GM10847 (cell line): ENCODE results near the gene ERBB2.

ENCODE experiments used
- POLR2A ChIP-seq: IDR thresholded peaks from 2 replicates; pipeline ENCODE4 v1.6.1; 2011; ENCODE audit not compliant: insufficient read length; ENCODE audit errors: extremely low read depth

The ERBB2 gene

DNA sequence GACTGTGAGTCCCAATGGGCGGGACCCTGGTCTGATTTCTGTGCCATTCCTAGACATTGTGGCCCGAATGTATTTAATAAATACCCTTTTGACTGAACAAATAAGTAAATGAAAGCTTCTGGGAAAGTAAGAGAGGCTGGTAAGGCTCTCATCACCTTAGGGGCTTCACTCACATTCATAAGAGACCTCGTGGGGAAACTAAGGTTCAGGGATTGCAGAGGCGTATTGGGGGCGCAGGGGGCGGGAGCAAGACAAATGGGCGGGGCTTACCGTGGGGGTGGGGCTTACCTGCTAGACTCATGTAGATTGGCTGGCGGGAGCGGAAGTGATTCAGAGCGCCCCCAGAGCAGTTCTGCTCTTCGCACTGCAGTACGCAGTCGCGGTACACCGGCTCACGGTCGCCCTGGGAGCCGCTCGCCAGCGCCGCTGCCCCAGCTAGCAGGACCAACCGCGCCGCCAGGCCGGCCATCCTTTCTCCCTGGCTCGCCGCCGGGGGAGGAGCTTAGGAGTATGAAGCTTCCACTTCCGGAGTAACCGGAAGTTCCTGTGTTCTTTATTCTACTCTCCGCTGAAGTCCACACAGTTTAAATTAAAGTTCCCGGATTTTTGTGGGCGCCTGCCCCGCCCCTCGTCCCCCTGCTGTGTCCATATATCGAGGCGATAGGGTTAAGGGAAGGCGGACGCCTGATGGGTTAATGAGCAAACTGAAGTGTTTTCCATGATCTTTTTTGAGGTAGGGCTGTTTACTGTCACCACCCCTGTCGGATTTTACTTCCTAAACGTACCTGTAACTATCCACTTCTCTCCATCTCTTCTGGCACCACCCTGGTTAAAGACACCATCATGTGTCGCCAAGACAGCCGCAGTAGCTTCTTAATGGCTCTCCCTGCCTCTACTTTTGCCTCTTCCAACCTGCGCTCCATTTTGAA is 12.1 kb upstream of the ERBB2 start, which contains the start of gene PGAP3:
TSS of gene PGAP3 (minus strand) at position 512 of the 929 bp plus-strand sequence. CDS start at position 469, 43 bp downstream.
- peak; percentile 65 for TF ChIP-seq POLR2A

DNA sequence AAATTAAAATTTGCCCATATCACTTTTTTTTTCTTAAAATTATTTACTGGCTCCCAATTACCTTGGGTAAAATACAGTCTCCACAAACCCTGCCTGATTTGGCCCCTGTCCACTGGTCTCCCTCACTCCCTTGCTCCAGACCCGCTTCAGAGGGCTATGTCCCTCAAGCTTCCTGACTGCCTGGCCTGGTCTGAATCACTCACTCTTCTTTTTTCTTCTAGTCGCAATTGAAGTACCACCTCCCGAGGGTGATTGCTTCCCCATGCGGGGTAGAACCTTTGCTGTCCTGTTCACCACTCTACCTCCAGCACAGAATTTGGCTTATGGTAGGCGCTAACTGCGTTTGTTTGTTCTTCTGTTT is 11.4 kb upstream of the ERBB2 start:
- no peak for TF ChIP-seq POLR2A

DNA sequence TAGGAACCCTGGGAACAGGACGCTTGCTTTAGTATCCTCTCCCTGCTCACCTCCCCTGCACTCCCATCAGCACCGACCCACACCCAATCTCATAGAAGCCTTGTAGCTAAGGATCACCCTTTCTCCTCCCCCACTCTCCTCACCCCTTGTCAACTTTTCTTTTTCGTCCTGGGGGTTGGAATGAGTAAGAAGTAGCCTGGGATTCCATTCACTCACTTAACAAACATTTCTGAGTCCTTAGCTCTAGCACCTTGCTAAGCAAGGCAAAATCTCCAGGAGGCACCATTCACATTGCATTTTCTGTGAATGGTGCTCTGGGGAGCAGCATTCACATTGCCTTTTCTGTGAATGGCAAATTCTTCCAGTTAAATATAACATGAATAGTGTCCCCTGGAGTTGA is 10.9 kb upstream of the ERBB2 start:
- no peak for TF ChIP-seq POLR2A

DNA sequence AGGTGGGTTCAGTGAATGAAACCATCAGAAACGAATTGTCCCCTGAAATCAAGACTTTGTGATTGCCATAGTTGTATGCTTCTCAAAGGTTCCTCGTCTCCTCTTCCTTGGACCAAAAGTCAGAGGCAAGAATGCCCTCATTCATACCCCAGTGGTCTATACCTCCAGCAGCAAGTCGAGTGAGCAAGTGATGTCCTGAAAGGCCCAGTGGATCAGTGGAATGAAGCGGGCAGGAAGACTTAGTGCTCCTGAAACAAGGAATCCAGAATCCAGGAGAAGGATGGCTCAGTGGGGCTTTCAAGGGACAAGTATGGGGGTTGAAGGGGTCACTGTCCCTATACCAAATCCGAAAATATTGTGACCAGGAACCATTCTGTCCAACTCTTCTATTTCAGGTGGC is 5.3 kb upstream of the ERBB2 start:
- no peak for TF ChIP-seq POLR2A

DNA sequence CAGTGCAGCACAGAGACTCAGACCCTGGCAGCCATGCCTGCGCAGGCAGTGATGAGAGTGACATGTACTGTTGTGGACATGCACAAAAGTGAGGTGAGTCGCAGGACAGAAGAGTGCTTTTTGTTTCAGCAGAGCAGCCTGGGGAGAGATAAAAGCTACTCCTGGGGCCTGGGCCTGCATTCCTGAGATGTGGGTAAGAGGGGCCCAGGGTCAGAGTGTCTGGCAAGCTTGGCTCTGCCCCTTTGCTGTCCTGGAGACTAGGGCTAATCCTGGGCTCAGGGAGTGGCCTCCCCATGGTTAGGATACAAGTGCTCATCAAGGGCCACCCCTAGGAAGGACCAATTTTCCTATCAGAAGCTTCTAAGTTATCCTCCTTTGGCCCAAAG is 4.8 kb upstream of the ERBB2 start:
- no peak for TF ChIP-seq POLR2A

DNA sequence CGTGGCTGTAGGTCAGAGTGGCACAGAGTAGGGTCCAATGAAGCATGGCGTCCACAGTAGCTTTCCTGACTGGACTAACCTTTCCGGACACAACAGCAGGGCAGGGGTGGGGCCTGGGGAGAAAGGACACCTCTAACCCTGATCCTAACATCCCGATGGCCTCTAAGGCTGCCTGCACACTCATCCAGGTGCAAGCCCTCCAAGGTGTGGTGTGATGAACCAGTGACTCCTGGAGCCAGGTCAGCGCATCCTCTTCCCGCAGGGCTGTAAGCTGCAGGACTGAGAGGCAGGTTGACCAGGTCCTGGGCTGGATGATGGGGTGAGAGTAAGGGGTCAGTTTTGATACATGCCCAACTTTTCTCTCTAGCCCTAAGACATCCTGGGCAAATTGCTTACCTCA is 3.1 kb upstream of the ERBB2 start:
- TF ChIP-seq POLR2A = no peak

DNA sequence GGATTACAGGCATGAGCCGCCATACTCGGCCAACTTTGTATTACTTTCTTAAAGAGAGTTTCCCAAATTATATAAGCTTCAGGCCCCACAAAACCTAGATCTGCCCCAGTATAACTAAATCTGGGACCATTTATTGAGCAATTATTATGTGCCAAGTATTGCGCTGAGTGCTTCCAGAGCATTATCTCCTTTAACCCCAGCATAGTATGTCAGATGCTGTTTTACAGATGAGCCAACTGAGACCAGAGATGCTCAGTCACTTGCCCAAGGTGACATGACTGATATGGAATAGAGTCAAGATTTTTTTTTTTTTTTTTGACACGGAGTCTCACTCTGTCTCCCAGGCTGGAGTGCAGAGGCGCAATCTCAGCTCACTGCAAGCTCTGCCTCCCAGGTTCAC is 1.9 kb upstream of the ERBB2 start:
- TF ChIP-seq POLR2A = no peak

DNA sequence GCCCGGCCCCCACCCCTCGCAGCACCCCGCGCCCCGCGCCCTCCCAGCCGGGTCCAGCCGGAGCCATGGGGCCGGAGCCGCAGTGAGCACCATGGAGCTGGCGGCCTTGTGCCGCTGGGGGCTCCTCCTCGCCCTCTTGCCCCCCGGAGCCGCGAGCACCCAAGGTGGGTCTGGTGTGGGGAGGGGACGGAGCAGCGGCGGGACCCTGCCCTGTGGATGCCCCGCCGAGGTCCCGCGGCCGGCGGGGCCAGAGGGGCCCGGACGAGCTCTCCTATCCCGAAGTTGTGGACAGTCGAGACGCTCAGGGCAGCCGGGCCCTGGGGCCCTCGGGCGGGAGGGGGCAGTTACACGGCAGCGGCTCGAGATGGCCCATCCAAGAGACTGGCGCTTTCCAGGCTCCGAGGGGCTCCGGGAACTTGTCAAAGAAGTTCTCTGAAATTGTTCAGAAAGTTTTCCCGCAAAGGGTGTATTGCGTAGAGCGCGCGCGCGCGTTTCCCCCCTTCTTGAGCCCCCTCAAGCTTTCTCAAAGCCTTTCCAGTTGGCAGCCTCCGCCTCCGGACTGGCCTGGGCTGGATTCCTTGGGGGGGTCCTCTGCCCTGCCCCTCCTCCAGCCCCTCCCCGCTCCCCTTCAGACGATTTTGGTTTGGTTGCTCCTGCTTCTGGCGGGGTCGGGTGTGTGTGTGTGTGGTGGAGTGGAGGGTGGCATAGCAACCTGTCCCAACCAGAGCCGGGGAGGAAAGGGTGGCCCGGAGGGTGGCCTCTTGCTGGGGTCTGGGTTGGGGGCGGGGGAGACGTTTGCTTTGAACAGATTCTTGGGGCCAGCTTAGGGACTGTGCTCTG is 504 bp downstream of the ERBB2 start:
- TF ChIP-seq POLR2A = no peak

DNA sequence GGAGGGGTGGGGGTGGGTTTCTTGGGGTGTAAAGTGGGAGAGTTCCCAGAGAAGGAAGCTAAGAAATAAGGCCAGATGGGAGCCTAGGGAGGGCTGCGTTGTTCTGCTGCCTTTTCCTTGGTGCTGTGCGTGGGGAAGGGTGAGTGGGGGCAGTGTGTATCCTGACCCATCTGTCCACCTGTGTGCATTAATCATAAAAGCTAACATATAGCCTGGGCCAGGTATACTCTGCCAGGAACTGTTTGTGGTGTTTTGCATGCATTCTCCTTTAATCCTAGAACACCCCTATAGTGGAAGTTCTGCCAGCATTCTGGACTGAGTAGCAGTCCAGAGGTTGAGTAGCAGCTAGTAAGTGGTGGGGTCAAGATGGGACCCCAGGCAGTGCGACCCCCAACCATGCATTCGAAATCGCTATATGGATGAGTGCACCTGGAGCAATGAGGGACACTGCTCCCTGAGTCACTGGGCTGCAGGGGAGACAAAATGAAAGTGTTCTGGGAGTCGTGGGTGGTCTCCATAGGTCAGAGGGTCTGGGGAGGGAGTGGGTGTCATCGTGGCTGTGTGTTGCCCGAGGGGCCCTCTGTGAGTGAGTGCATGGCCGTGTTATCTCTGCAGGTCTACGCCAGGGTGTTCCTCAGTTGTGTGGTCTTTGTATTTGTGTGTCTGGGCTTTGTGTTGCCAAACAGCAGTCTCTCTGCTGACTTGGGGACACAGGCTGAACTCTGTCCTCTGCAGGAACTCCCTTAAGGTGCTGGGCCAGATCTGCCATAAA is 1.3 kb downstream of the ERBB2 start:
- TF ChIP-seq POLR2A = no peak

DNA sequence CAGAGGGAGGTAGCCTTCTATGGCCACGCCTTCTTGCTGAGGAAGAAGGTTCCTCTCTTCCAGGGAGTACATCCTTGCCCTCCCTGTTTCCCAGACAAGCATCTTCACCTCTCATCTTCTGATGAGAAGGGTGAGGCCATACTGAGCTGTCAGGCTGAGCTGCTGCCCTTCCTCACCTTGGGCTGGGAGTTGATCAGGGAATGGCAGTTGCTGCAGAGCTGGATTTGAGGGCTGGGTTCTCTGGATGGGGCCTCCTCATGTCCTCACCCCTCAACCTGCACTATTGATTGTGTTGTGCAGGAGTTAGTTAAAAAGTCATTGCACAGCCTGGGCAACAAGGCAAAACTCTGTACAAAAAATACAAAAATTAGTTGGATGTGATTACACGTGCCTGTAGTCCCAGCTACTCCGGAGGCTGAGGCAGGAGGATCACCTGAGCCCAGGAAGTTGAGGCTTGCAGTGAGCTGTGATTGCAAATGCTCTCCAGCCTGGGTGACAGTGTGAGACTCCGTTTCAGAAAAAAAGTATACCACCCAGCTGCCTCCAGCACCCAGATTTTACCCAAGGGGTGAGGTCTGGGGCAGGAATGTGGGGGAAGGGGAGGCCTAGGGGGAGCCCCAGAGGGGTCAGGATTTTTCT is 2.0 kb downstream of the ERBB2 start:
- no peak for TF ChIP-seq POLR2A

DNA sequence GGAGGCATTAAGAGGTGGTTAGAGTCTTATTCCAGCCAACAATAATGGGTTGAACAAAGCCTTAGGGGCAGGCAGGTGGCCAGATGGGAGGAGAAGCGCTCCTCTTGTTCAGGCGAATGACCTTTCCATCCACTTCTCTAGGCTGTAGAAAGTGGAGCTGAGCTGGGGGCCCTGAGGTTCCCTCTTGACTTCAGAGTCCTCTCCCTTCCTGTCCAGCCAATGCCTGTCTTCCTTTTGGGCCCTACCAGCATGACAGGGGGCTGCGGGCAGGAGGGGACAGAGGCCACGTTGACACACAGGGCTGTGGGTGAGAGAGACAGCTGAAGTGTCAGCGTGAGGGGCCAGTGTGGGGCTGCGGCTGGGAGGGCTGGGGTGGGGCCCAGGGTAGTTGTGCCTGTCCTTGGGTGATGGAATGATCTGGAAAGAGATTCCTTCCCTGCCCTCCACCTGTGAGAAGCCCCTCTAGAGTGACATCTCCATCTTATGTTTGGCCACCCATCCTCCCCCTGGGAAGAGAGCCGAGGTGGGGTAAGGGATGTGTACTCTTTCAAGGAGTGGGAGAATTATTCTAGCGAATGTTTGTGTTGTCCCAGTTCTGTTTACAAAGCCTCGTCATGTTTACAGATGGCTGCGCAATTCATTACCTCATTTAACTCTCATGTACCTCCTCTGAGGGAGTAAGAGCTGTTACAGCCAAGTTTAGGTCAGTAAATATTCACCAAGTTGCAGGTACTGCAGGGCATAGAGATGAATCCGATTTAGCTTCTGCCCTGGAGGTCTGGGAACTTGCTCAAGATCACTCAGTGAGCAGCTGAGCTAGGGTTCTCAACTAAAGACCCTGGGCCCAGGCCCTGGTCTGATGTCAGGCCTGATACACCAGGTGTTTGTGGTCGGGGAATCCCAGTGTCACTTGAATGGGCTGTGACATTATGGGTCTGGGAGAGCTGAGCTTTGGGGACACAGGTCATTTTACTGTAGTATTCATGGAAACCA is 3.3 kb downstream of the ERBB2 start:
- TF ChIP-seq POLR2A = no peak

DNA sequence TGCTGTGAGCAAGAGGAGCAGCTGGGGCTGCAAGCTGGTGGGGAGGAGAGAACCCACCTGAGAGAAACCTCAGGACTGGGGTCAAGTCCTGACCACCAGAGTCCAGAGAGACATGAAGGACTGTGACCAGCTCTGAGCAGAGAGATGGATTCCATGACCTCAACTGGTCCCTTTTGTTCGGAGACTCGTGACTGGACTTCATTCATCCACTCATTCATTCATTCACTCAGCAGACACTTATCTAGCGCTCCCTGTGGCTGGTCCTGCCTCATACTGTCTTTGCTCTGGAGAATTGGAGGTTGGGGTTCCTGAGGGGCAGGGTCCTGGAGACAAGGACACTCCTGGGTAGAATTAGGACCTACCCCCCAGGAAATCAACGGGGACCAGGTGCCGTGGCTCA is 4.0 kb downstream of the ERBB2 start:
- no peak for TF ChIP-seq POLR2A

DNA sequence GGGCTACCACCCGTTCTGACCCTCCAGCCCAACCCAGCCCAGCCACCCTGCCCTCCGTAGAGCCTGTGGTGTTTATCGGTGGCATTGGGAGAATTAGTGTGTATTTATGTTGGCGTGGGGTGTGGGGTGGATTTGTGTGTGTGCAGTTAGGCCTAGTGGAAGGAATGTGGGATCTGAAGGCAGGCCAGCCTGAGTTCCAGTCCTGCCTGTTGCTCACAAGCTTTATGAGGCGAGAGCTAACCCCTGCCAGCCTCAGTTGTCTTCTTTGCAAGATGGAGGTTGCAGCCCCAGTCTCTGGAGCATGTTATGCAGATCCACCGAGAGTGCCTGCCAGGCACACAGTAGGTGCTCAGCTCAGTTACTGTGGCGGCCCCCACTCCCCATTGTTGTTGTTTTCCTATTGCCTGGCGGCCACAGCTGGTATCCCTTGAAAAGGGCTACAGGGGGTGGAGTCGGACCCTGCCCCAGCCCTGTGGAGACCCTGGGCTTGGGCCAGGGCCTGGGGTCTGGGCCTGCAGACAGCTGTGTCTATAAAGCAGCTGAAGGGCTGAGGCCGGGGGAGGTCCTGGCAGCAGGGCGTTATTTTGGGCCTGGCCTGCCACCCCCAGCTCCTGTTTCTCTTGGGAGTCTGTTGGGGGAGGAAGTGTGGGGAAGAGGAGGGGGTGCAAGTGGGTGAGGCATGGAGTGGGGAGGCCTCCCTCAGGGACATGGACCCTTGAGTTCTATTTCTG is 5.1 kb downstream of the ERBB2 start:
- TF ChIP-seq POLR2A = no peak
